ENCODE measurements around the gene TLR9. TPM values are rescaled to one million over a fixed set of nuclear protein-coding genes. Genes with fewer than 3 reads are reported as not detected.

TLR9 gene
- total RNA-seq, 1 donor from 2014 or later, result not detected

DNA sequence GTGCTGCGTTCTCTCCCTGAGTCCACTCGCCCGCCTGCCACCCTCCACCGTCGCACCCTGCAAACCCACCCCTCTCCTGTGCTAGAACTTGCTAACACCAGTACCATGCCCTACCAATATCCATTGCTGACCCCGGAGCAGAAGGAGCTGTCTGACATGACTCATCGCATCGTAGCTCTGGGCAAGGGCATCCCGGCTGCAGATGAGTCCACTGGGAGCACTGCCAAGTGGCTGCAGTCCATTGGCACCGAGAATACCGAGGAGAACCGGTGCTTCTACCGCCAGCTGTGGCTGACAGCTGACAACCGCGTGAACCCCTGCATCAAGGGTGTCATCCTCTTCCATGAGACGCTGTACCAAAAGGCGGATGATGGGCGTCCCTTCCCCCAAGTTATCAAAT lies 32.4 kb downstream of the TLR9 start:
- DNase-seq (ENCODE audit: low read depth), result no peak
- H3K4me3 ChIP-seq (ENCODE audit: low read depth, low read length), result no peak overlapping the region
- TF ChIP-seq, protein P1, sequence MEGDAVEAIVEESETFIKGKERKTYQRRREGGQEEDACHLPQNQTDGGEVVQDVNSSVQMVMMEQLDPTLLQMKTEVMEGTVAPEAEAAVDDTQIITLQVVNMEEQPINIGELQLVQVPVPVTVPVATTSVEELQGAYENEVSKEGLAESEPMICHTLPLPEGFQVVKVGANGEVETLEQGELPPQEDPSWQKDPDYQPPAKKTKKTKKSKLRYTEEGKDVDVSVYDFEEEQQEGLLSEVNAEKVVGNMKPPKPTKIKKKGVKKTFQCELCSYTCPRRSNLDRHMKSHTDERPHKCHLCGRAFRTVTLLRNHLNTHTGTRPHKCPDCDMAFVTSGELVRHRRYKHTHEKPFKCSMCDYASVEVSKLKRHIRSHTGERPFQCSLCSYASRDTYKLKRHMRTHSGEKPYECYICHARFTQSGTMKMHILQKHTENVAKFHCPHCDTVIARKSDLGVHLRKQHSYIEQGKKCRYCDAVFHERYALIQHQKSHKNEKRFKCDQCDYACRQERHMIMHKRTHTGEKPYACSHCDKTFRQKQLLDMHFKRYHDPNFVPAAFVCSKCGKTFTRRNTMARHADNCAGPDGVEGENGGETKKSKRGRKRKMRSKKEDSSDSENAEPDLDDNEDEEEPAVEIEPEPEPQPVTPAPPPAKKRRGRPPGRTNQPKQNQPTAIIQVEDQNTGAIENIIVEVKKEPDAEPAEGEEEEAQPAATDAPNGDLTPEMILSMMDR (conservative IDR thresholded peaks at IDR 0.05; ENCODE audit: low read depth, low read length), result no peak

- TF ChIP-seq, protein P1 (conservative IDR thresholded peaks at IDR 0.05; ENCODE audit: low read depth, low read length), result no peak
- H3K4me3 ChIP-seq (ENCODE audit: low read depth, low read length), result no peak overlapping the region
- DNase-seq (ENCODE audit: low read depth), result no peak
Measured at GRCh38 chr3:52191663-52192062, 33.8 kb downstream of the TLR9 start.

GRCh38 chr3:52190294-52191074 lies 35.0 kb downstream of the TLR9 start:
- no peak for DNase-seq (ENCODE audit: low read depth)
- no peak overlapping the region for H3K4me3 ChIP-seq (ENCODE audit: low read depth, low read length)
- TF ChIP-seq, protein P1 (conservative IDR thresholded peaks at IDR 0.05; ENCODE audit: low read depth, low read length), result no peak

DNA sequence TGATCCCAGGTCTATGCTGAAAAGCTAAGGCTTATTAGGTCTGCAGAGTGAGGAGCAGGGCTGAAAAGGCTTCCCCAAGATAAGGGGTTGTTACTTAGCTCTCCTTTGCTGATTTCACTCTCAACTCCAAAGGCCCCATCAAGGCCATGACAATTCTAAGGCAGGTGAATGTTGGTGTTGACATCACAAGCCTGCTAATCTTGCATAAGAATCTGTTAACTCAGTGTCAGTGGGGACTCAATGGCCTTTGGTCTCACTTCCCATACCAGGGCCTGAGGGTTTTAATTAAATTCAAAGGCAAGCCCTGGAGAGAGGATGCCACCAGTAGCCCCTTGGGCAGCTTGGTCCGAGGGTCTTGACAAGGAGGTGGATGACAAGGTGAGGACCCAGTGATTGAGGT lies 36.9 kb downstream of the TLR9 start:
- TF ChIP-seq, protein P1 (conservative IDR thresholded peaks at IDR 0.05; ENCODE audit: low read depth, low read length), result no peak
- H3K4me3 ChIP-seq (ENCODE audit: low read depth, low read length), result no peak overlapping the region
- no peak for DNase-seq (ENCODE audit: low read depth)

GRCh38 chr3:52186729-52187128 lies 38.7 kb downstream of the TLR9 start:
- no peak for DNase-seq (ENCODE audit: low read depth)
- TF ChIP-seq, protein P1 (conservative IDR thresholded peaks at IDR 0.05; ENCODE audit: low read depth, low read length), result no peak
- H3K4me3 ChIP-seq (ENCODE audit: low read depth, low read length), result no peak overlapping the region

GRCh38 chr3:52185837-52186236 lies 39.6 kb downstream of the TLR9 start:
- DNase-seq (ENCODE audit: low read depth), result no peak
- H3K4me3 ChIP-seq (ENCODE audit: low read depth, low read length), result no peak overlapping the region
- TF ChIP-seq, protein P1 (conservative IDR thresholded peaks at IDR 0.05; ENCODE audit: low read depth, low read length), result no peak

GRCh38 chr3:52185311-52185710 lies 40.1 kb downstream of the TLR9 start:
- no peak overlapping the region for H3K4me3 ChIP-seq (ENCODE audit: low read depth, low read length)
- no peak for DNase-seq (ENCODE audit: low read depth)
- TF ChIP-seq, protein P1 (conservative IDR thresholded peaks at IDR 0.05; ENCODE audit: low read depth, low read length), result no peak
